Colonic mucosa (tissue), 4 donors: ENCODE measurements around the gene SETBP1. TPM values are rescaled to one million over a fixed set of nuclear protein-coding genes. Genes with fewer than 3 reads are reported as not detected.

ENCODE experiments used
- DNase-seq: peaks from one replicate; pipeline ENCODE4 v3.0.0-alpha.2; 2020
- H3K27ac ChIP-seq: fragments of 200-600 bp; one replicate; pipeline ENCODE4 v1.8.0; 2021
- H3K27me3 ChIP-seq: fragments of 200-600 bp; one replicate; pipeline ENCODE4 v1.8.0; 2021
- H3K36me3 ChIP-seq: fragments of 200-600 bp; one replicate; pipeline ENCODE4 v1.8.0; 2021
- H3K4me1 ChIP-seq: fragments of 200-600 bp; one replicate; pipeline ENCODE4 v1.8.0; 2021; ENCODE audit warnings: mild to moderate bottlenecking
- H3K4me3 ChIP-seq: fragments of 200-600 bp; one replicate; pipeline ENCODE4 v1.8.0; 2021
- H3K9ac ChIP-seq, 2 donors: one replicate each; pipeline ENCODE4 v1.7.0; 2013; ENCODE audit warnings: control low read depth in 2 of 2, low read depth in 2 of 2, low read length in 2 of 2
- H3K9me3 ChIP-seq: fragments of 200-600 bp; one replicate; pipeline ENCODE4 v1.8.0; 2021
- CTCF ChIP-seq: fragments of 200-600 bp; IDR thresholded peaks from one replicate; pipeline ENCODE4 v1.8.0; 2022; ENCODE audit warnings: antibody characterized with exemption, mild to moderate bottlenecking
- intact Hi-C: fragments of 100-400 bp; cut with DNase I; formaldehyde crosslinking; loops from one replicate; pipeline ENCODE4 v1.14.1; 2022
- total RNA-seq, 2 donors: library from RNA; stranded (reverse); fragmentation: NEBNext Ultra II Directional in 1 of 2; extraction: Animal tissue kit (Norgen Biotek cat#: 25700) in 1 of 2; gene quantifications; one replicate each; pipeline ENCODE4 v1.2.1, GENCODE V29; 2021
- donor health status: healthy.
- donor health status: DM: no; HTN: no; CAD: no.
- donor health status: DM: no; HTN: no; CAD: no.

The SETBP1 gene
- total RNA-seq, 2 donors from 2014 or later = 9.6 to 11.8 TPM

- H3K27ac ChIP-seq = no peak overlapping the region
- no peaks in the 10 kb centered on the region for H3K36me3 ChIP-seq
- H3K9ac ChIP-seq = no peak overlapping the region
- no peak for TF ChIP-seq CTCF
- H3K4me1 ChIP-seq = peaks cover 5% of the 10 kb centered on the region
- no peaks in the 10 kb centered on the region for H3K27me3 ChIP-seq
- no peak overlapping the region for H3K4me3 ChIP-seq
- no peak for DNase-seq
- intact Hi-C loops = no loop called here
- no peaks in the 10 kb centered on the region for H3K9me3 ChIP-seq
Observed at GRCh38 chr18:44767807-44768206, 87.1 kb downstream of the SETBP1 start.

- H3K4me3 ChIP-seq = no peak overlapping the region
- no peak for DNase-seq
- H3K36me3 ChIP-seq = no peaks in the 10 kb centered on the region
- peaks cover 5% of the 10 kb centered on the region for H3K4me1 ChIP-seq
- no peak overlapping the region for H3K9ac ChIP-seq
- intact Hi-C loops = no loop called here
- no peaks in the 10 kb centered on the region for H3K9me3 ChIP-seq
- no peaks in the 10 kb centered on the region for H3K27me3 ChIP-seq
- no peak overlapping the region for H3K27ac ChIP-seq
- no peak for TF ChIP-seq CTCF
Observed at GRCh38 chr18:44770641-44771040, 90.0 kb downstream of the SETBP1 start.

- intact Hi-C loops = no loop called here
- Histone ChIP-seq H3K27me3 (no peaks in the 10 kb centered on the region), H3K9me3 (no peaks in the 10 kb centered on the region), H3K9ac (peak overlapping the region in 1 of 2 donors; percentile 51), H3K4me1 (peaks cover 5% of the 10 kb centered on the region), H3K27ac (peak overlapping the region; percentile 57), H3K4me3 (no peak overlapping the region), H3K36me3 (no peaks in the 10 kb centered on the region)
- DNase-seq = no peak
- TF ChIP-seq CTCF = no peak
Observed at GRCh38 chr18:44771572-44771955, 90.9 kb downstream of the SETBP1 start.

GRCh38 chr18:44771956-44772917 is 91.5 kb downstream of the SETBP1 start:
- no peaks in the 10 kb centered on the region for H3K27me3 ChIP-seq
- peak; percentile 81 for DNase-seq
- H3K36me3 ChIP-seq = no peaks in the 10 kb centered on the region
- no peak overlapping the region for H3K9ac ChIP-seq
- H3K4me1 ChIP-seq = peaks cover 5% of the 10 kb centered on the region
- no peak for TF ChIP-seq CTCF
- intact Hi-C loops = no loop called here
- peak overlapping the region; percentile 57 for H3K27ac ChIP-seq
- H3K4me3 ChIP-seq = no peak overlapping the region
- no peaks in the 10 kb centered on the region for H3K9me3 ChIP-seq

GRCh38 chr18:44773640-44774155 is 93.0 kb downstream of the SETBP1 start:
- no peak for DNase-seq
- H3K4me1 ChIP-seq = peaks cover 5% of the 10 kb centered on the region
- H3K4me3 ChIP-seq = no peak overlapping the region
- H3K27me3 ChIP-seq = no peaks in the 10 kb centered on the region
- no peak overlapping the region for H3K27ac ChIP-seq
- no peaks in the 10 kb centered on the region for H3K9me3 ChIP-seq
- no peaks in the 10 kb centered on the region for H3K36me3 ChIP-seq
- no peak for TF ChIP-seq CTCF
- intact Hi-C loops = no loop called here
- no peak overlapping the region for H3K9ac ChIP-seq
